Measurements from ENCODE around the gene INSC. TPM values are rescaled to one million over a fixed set of nuclear protein-coding genes. Genes with fewer than 3 reads are reported as not detected.

The INSC gene
- polyA plus RNA-seq, 1 donor: 1.3 TPM

DNA sequence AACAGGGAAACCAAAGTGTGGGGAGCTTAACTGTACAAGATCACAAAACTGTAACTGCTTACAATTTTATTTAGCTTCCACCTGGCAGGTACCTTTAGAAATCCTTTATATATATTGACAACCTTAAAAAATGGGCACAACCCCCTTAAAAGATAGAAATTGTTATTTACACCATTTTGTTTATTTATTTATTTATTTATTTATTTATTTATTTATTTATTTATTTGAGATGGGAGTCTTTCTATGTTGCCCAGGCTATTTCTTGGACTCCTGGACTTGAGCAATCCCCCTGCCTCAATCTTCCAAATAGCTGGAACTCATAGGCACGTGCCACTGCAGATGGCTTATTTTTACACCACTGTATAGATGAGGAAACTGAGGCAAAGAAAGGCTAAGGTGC lies 74.5 kb downstream of the INSC start:
- DNase-seq (ENCODE audit: low read depth): no peak

DNA sequence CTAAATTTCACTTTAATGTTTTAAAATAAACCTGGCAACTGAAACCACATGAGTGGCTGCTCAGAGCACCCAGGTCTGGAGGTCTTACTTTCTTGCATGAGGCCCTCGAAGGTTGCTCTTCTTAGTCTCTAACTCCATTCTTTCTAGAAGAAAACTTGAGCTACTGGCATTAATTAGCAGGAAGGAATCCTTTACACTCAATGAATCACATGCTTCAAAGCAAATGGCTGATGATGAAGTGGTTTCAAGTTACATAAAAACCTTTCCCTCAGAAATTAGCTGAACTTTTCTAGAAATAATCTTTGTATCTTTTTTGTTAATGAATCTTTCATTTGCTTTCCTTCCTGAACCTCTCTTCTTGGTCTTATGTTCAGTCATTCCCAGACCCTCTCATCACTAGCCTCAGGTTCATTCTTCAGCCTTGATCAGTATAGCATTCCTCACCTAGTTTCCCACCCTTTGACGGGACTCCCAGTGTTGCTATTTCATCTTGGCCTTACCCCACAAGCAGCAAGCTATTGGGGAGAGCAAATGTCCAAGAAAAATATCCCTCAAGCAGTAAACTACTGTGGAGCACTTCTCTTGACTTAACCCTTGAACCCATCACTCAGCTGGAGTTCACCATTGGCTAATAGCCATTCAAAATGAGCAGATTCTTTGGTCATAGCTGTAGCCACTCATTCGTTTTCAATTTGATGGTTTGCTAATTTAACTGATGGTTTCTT lies 75.1 kb downstream of the INSC start:
- DNase-seq (ENCODE audit: low read depth): no peak

GRCh38 chr11:15190611-15191010 lies 75.9 kb downstream of the INSC start:
- no peak for DNase-seq (ENCODE audit: low read depth)

GRCh38 chr11:15192005-15192556 lies 77.4 kb downstream of the INSC start:
- DNase-seq (ENCODE audit: low read depth): no peak

GRCh38 chr11:15194671-15195415 lies 80.1 kb downstream of the INSC start:
- DNase-seq (ENCODE audit: low read depth): no peak

DNA sequence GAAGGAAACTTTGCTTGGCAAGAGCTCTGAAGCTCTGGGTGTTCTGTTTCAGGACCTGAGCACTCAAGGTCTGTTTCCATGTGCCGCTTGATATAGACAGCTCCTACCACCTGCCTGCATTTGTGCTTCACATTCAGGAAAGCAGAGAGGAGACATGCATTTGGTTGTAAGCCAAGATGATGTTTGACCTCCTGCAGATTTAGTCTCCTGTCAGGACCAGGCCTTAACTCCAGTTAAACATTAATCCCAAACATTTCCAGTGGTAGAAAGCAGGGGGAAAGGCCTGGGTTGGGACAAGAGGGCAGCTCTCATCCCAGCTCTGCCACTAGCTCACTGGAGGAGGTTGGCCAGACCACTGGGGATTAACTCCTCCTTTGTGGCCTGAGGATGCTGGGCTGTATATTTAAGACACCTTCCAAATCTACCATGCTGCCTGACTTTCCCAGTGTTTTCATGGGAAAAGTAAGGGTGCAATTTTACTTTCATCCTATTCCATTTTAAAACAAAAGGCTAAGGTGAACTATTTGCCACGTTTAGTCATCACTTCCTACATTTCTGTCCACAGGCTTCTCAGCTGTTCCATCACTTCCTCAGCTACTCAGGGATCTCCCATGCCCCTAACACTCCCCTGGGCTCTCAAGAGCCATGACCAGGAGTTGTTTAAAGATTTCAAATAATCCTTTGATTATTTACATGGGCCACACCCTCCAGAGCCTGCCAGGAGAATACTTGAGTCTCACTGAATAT lies 80.9 kb downstream of the INSC start:
- no peak for DNase-seq (ENCODE audit: low read depth)

DNA sequence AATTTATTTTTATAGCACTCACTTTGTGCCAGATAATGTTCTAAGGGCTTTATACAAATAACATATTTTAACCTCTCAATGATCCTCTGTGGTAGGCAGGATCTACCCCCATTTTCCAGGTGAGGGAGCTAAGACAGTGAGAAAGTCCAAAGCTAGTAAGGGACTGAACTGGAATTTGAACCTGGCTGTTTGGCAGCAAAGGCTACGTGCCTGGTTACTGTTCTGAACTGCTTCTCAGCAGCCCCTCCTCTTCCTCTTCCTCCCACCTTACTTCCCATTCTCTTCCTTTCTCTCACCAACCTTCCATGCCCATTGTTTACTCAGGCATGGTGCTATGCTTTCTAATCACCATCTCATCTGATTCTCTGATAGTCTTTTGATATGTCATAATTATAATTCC lies 82.0 kb downstream of the INSC start:
- no peak for DNase-seq (ENCODE audit: low read depth)

DNA sequence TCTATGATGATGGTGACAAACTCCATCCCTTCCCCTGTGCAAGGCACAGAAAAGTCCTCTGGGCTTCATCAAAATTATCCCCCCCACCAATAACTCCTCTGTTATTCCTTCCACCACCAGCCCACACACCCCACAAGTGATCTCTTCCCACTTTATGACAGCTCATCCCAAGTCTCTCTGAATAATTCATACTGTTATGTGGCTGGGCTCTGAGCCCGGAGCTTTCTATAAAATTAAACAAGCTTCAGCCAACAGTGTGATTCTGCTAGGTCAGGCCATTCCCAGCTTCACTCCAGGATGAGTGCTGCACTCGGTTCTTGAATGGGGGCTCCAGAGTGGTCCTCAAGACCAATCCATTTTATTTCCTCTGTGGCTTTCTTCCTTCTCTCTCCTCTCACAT lies 83.0 kb downstream of the INSC start:
- no peak for DNase-seq (ENCODE audit: low read depth)

GRCh38 chr11:15198284-15198683 lies 83.6 kb downstream of the INSC start:
- DNase-seq (ENCODE audit: low read depth): no peak

- no peak for DNase-seq (ENCODE audit: low read depth)
Measured at GRCh38 chr11:15199693-15200092, 85.0 kb downstream of the INSC start.

DNA sequence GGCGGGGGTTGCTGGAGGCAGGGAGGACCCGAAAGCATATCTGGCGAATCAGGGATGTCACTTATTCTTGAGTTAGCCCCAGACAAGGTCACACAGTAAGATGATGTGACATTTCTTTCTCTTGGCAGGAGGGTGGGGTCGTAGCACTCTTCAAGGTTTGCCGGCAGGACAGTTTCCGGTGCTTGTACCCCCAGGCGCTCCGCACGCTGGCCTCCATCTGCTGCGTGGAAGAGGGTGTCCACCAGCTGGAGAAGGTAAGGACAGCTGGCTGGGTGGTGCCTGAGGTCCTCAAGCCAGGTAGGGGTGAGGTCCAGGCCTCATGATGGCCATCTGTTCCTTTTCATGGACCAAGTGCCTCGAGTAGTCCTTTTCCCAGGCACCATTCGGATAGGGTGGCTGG lies 86.0 kb downstream of the INSC start:
- no peak for DNase-seq (ENCODE audit: low read depth)

- DNase-seq (ENCODE audit: low read depth): no peak
Measured at GRCh38 chr11:15201586-15201985, 86.9 kb downstream of the INSC start.

DNA sequence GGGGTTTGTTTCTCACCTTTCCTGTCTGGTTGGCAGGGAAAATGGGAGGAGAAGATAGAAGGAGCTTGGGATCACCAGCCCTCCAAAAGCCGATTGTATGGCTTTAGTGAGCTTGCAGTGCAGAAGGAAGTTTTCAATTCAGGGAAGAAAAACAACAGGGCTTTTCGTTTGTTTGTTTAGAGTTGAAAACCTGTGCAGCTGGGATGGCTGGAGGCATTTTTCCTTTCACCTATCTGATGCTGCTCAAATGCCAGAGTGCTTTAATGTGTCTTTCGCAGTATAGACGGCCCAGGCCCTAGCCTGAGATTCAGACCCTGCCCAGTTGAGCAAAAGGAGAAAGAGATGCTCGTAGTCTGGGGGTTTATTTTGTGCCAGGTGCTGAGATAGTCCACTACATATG lies 87.9 kb downstream of the INSC start:
- no peak for DNase-seq (ENCODE audit: low read depth)

DNA sequence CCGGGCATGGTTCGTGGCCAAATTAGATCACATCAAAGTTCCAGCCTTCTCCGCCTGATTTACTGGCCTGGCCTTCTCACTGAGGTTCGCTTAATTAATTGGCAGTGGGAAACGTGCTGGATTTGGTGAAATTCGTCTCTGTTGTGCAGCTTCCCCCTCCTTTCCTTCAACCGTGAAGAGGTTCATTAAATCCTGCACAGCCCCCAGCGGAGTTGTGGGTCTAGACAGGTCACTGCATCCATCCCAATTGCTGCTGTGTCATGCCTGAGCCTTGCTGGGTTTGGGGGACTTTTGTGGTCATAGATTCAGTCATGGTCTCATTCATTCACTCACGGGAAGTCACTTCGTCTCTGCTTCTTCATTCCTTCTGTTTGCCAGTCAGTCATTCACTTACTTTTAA lies 90.0 kb downstream of the INSC start:
- no peak for DNase-seq (ENCODE audit: low read depth)

- DNase-seq (ENCODE audit: low read depth): no peak
Measured at GRCh38 chr11:15206791-15207190, 92.1 kb downstream of the INSC start.

DNA sequence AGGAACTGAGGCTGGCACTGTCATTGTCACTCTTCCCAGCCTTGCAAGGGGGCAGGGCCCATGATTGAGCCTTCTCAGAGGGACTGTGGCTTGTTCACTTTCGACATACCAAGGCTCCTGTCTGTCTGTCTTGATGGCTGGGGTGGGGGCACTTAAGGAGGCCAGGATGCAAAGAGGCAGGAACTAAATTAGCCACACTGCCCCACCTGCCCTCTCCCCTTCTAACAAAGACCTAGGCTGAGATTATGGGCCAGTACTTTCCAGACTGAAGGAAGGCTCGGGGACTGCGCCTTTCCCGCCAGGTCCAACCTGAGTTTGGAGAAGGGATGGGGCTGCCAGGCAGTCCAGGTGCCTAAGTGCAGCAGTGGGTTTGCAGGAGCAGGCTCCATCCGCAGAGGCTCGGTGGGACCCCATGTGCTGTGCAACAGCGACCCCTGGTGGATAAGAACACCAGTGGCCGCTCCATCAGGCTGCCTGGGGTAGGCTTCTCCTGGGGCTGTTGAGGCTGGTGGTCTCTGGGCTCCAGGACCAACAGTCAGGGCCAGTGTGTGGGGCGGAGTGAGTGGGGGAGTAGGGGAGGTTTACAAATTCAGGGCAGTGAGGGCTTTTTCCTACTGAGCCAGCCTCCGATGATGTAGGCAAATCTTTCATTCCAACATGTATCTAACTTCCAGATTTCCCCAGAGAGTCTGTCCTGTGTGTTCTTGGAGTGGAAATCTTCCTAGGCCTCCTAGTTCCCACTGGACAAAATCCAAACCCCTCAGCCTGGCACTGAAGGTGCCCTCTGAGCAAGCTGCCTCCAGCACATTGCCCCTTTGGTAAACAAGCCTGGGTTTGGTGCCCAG lies 93.9 kb downstream of the INSC start:
- DNase-seq (ENCODE audit: low read depth): peak; percentile 19

DNA sequence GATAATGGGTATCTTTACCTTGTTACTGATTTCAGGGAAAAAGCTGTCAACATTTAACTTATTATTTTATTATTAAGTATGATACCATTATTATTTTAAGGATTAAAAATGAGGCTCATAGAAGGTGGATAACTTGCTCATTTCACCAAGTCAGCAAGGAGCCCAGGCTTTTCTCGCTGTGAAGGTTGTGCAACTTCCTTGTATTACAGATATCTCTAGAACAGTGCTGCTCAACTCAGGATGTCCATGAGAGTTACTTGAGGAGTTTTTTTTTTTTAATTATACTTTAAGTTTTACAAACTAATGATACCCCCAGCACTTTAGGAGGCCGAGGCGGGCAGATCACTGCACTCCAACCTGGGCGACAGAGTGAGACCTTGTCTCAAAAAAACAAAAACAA lies 98.2 kb downstream of the INSC start:
- no peak for DNase-seq (ENCODE audit: low read depth)

DNA sequence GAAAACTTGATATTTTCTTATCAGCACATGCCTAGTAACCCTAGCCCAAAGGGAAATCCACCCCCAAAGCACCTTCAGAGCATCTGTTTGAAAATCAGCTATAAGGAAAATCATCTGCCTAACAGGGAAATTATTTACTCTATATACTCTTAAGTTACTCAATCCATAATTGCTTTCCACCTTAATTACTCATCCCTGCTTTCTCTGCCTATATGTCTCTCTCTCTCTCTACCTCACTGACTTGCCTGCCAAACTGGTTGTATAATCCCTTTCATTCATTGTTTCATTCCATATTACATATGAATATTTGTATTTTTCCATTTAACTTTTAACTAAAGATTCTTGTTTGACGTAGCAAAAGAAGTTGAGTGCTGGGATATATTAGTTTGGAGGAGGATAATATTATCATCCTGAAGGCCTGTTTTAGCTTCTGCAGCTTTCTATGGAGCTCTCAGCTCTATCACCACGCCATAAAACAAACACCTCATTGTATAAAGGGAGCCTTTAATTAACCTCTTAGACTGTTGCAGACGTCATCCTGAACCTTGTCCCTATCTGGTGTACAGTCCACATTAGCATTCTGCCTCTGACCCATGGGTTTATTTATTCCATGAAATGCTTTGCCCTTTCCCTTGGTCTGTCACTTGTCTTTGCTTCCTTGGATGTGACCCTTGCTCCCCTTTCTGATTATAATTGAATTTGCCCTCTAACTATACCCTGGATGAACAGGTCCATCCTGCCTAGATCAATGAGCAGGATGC lies 98.9 kb downstream of the INSC start:
- no peak for DNase-seq (ENCODE audit: low read depth)

GRCh38 chr11:15215005-15215404 lies 100.3 kb downstream of the INSC start:
- no peak for DNase-seq (ENCODE audit: low read depth)

GRCh38 chr11:15216678-15217077 lies 102.0 kb downstream of the INSC start:
- no peak for DNase-seq (ENCODE audit: low read depth)

GRCh38 chr11:15217416-15217815 lies 102.7 kb downstream of the INSC start:
- no peak for DNase-seq (ENCODE audit: low read depth)

Data from forelimb muscle (tissue), 1 donor.